HG03520 (cell line): ENCODE measurements around the gene FLT3.

ENCODE experiments used
- ATAC-seq: cut with Tn5 transposase; IDR thresholded peaks from one replicate; pipeline ENCODE4 v1.9.1; 2021; ENCODE audit warnings: mild to moderate bottlenecking, moderate library complexity; ENCODE audit not compliant: unreplicated experiment

FLT3 gene

GRCh38 chr13:27963491-27963890, 136.9 kb downstream of the FLT3 start:
- no peak for ATAC-seq

GRCh38 chr13:27962982-27963381, 137.4 kb downstream of the FLT3 start:
- ATAC-seq = no peak

DNA sequence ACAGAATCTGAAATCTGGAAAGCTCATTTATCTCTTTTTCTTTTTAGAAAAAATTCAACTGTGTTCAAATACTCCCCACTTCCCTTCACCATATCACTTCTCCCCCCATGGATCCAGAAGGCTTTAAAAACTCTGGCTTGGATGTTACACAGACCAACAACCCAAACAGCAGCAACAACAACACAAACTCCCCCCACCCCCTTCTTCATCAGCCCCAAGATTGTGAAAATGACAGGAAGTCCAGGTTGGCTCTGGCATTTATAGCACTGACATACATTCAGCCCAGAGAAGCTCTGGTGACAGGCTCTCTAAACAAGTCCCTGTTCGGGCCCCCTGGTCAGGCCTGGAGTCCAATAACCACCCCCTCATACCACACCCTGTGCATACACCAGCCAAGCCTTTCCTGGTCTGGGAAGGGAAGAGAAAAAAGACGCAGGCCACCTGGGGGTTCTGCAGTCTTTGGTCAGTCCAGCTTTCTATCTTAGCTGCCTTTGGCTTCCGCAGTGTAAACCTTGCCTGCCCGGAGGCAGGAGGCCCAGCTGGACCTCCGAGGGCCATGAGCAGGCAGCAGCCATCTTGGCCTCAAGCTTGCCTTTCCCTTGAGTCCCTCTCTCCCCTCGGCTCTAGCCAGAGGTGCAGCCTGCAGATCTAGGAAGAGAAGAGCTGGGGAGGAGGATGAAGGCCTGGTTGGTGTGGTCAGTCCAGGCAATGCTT, 138.1 kb downstream of the FLT3 start:
- ATAC-seq = no peak

DNA sequence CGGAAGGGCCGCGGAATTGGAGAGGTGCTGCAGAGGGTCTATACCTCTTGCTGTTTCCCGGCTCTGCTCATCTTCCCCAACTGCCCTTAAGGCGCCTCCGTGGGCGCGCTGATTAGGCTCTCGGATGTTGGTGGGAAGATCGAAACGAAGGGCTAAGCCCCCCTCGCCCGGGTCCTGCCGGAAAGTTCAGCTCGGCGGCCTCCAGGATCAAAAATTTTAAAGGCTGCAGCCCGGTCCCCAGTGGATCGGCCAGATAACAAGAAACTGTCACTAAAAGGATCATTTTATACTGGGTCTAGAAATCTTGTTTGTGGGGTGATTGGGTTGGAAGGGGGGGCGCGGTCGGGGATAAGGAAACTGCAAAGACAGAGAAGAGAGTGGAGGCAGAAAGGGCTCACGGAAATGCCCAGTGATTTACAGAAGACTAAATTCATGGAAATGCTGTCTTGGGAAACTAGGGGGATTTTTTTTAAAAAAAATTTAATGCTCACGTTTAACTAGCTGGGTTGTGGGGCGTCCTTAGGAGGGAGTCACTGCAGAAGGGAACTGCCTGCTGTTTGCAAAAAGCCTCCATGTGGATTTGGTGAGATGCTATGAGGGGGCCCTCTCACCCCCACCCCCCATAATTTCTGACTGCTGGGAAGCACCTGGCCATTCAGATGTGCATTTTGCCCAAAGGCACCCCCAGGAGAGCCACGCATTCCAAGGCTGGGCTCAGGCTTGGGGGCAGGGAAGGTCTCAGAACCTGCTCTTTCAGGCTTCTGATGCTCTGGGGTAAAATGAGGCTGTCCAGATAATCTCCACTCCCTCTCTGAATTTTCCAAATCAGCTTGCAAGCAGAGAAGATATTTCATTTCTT, 138.9 kb downstream of the FLT3 start:
- ATAC-seq = no peak

DNA sequence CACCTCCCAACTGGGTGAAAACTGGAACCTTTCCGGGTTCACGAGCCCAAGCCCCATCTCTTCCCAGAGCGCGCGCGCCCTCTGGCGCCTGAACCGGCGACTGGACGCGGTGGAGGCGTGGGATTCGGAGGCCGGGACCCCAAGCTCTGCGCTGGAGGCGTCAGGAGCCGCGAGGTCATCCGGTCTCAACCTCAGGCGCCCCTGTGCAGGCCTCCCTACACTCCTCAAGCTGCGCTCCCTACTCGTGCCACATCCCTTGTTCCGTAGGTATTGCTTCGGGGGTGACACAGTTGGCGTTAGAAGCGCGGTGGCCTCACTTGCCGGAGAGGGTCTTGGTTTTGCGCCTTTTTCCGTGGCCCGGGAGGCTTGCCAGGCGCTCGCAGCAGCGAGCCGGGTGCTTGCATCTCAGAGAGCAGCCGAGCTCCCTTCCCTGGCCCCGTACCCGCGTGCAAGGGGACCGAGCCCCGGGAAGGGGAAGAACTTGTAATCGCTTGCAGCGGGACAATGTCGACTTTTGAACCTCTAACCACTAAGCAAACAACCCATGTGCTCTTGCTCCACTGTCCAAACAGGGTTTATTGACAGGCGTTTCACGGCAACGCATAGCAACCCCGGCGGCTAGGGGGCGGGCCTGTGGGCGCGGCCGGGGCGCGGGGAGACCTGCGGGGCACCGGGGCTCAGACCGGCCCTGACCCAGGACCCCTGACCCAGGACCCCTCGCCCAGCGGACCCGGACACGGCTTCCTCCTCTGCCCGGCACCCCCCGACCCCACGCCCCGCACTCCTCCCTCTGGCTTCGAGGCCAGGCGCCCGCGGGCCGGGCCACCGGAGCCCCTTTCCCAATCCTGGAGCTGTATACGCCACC, 139.8 kb downstream of the FLT3 start:
- no peak for ATAC-seq

- no peak for ATAC-seq
These were observed 140.4 kb downstream of the FLT3 start for GRCh38 chr13:27959976-27960361.

GRCh38 chr13:27956576-27957300, 143.6 kb downstream of the FLT3 start:
- no peak for ATAC-seq

- ATAC-seq = no peak
These were observed 145.3 kb downstream of the FLT3 start for GRCh38 chr13:27955014-27955591.

- no peak for ATAC-seq
These were observed 145.9 kb downstream of the FLT3 start for GRCh38 chr13:27954406-27954851.

DNA sequence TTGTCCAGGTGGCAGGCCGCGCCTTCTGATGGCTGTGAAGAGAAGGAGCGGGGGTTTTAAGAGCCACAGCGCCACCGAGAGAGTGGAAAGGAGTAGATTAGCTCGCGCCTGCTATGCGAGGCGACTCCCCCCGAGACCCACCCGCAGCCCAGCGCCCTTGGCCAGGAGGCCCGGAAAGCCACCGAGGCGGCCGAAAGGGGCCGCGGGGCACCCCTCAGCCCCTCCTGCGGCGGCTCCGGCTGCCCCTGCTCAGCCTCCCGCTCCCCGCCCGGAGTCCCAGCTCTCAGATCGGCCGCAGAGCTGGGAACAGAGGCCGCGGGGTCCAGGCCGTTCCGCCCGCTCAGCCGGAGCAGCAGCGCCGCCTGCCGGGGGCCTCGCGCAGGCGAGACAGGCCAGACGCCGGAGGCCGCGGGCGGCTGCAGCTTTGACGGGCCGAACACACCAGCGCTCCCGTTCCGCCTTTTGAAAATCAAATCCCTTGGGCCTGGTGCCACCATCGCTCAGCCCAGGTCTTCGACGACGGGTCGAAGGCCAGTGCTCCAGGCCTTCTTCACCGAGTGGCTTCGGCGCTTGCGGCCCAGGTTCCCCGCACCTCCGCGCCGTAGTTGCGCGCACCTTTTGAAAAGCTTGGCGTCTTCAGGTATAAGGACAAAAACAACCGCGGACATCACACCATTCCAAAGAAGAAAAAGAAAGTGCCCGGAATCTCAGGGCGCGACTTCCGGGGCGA, 146.5 kb downstream of the FLT3 start:
- peak; percentile 72 for ATAC-seq
